Measurements from ENCODE around the gene NOC4L. TPM values are rescaled to one million over a fixed set of nuclear protein-coding genes. Genes with fewer than 3 reads are reported as not detected.
A peak's percentile ranks its signal among the peaks of the same experiment; 100 is the strongest.

NOC4L gene
- total RNA-seq, 4 donors from 2014 or later, result 10.4 to 15.4 (median 11.5) TPM

DNA sequence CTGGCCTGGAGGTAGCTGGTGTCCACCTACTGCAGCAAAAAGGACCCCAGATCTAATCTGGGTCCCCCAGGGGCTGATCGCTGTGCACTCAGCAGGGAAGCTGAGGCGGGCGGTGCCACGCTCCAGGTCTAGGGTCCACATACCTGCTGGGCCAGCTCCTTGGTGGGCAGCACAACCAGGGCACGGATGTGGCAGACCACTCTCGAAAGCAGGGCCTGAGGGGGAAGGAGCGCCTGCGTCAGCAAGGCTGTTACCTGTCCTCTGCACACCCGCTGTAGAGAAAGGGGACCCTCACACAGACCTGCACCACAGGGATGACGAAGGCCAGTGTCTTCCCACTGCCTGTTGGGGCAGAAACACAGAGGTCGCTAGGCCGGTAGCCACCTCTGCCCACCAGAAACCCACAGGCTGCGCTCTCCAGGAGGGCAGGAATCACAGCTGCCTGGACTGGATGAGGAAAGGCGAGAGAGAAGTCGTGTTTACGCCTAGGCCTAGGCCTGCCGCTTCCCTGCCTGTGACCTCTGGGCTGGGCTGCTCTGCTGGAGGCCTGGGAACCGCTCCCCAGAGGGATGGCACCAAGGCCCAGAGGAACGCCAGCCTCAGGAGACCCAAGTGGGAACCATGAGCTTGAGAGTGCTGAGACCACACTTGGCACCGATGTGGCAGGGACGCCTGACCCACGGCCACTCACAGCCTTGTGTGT, 2.1 kb upstream of the NOC4L start:
- peaks cover 29 to 63% (median 54%) of the 10 kb centered on the region in 4 donors for H3K36me3 ChIP-seq
- intact Hi-C loops (cut with DNase I), result loop anchor here (5.0 to 10.0 kb wide), 2 partner anchors 60 to 353 kb away; partner anchors contain the start of gene FBRSL1

DNA sequence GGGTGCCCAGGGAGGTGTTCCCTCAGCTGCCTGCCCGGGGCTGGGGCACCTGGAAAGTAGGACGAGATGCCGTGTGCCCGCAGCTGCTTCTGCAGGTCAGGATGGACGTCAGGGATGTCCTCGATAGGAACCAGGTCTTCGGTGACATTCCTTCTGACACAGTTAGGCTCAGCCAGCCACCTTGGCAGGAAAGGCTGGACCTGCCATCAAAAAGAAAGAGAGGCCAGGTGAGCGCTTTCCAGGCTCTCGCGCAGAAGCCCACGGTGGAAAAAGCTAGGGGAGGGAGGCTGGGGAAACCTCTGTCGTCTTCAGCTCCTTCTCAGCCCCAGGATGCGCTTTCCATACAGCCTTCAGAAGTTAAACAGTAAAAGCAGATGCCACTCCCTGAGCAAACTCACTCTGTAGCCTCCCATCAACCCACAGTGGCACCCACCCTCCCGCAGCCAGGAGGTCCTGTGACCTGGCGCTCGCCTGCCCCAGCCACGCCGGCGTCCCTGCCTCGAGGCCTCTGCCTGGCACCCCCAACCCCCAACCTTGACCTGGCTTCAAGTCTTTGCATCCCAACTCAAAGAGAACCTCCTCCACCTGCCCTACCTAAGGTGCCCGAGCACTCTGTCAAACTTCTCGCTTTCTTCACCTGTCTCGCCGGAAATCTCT, 1.4 kb upstream of the NOC4L start:
- no peak overlapping the region for H3K27ac ChIP-seq (replicated peaks in 1 of 4)
- no peaks in the 10 kb centered on the region for H3K9me3 ChIP-seq
- H3K4me1 ChIP-seq, result peaks cover 23 to 52% (median 32%) of the 10 kb centered on the region in 4 donors
- peak overlapping the region; percentile 80 to 99 (median 90) for H3K4me3 ChIP-seq
- H3K27me3 ChIP-seq, result no peaks in the 10 kb centered on the region
- WGBS, result 84% methylated on average over 23 of the region's 24 CpGs
- intact Hi-C loops (cut with DNase I), result loop anchor here (5.0 to 10.0 kb wide), 2 partner anchors 61 to 352 kb away; partner anchors contain the start of gene FBRSL1
- H3K36me3 ChIP-seq, result peaks cover 29 to 66% (median 59%) of the 10 kb centered on the region in 4 donors
- TF ChIP-seq EP300 (IDR thresholded peaks at IDR 0.05) (no peak), POLR2AphosphoS5 (IDR thresholded peaks at IDR 0.05) (no peak), POLR2A (IDR thresholded peaks at IDR 0.05; ENCODE audit: low read depth) (no peak)
- TF ChIP-seq, protein P1, sequence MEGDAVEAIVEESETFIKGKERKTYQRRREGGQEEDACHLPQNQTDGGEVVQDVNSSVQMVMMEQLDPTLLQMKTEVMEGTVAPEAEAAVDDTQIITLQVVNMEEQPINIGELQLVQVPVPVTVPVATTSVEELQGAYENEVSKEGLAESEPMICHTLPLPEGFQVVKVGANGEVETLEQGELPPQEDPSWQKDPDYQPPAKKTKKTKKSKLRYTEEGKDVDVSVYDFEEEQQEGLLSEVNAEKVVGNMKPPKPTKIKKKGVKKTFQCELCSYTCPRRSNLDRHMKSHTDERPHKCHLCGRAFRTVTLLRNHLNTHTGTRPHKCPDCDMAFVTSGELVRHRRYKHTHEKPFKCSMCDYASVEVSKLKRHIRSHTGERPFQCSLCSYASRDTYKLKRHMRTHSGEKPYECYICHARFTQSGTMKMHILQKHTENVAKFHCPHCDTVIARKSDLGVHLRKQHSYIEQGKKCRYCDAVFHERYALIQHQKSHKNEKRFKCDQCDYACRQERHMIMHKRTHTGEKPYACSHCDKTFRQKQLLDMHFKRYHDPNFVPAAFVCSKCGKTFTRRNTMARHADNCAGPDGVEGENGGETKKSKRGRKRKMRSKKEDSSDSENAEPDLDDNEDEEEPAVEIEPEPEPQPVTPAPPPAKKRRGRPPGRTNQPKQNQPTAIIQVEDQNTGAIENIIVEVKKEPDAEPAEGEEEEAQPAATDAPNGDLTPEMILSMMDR (IDR thresholded peaks at IDR 0.05), result no peak
- no peak for DNase-seq (ENCODE audit: extremely low spot score)

More for the DNA sequence above, 2.1 kb upstream of the NOC4L start:
- H3K27me3 ChIP-seq, result no peaks in the 10 kb centered on the region
- 93% methylated on average over 10 of the region's 22 CpGs for WGBS
- TF ChIP-seq POLR2AphosphoS5 (IDR thresholded peaks at IDR 0.05), result no peak
- TF ChIP-seq POLR2A (IDR thresholded peaks at IDR 0.05; ENCODE audit: low read depth), result no peak
- TF ChIP-seq, protein P1 (IDR thresholded peaks at IDR 0.05), result no peak
- no peak for TF ChIP-seq EP300 (IDR thresholded peaks at IDR 0.05)
- peaks cover 23 to 46% (median 32%) of the 10 kb centered on the region in 4 donors for H3K4me1 ChIP-seq
- no peak for DNase-seq (ENCODE audit: extremely low spot score)
- no peak overlapping the region for H3K27ac ChIP-seq (replicated peaks in 1 of 4)
- H3K9me3 ChIP-seq, result no peaks in the 10 kb centered on the region
- H3K4me3 ChIP-seq, result peak overlapping the region in 2 of 4 donors; percentile 82 to 97

DNA sequence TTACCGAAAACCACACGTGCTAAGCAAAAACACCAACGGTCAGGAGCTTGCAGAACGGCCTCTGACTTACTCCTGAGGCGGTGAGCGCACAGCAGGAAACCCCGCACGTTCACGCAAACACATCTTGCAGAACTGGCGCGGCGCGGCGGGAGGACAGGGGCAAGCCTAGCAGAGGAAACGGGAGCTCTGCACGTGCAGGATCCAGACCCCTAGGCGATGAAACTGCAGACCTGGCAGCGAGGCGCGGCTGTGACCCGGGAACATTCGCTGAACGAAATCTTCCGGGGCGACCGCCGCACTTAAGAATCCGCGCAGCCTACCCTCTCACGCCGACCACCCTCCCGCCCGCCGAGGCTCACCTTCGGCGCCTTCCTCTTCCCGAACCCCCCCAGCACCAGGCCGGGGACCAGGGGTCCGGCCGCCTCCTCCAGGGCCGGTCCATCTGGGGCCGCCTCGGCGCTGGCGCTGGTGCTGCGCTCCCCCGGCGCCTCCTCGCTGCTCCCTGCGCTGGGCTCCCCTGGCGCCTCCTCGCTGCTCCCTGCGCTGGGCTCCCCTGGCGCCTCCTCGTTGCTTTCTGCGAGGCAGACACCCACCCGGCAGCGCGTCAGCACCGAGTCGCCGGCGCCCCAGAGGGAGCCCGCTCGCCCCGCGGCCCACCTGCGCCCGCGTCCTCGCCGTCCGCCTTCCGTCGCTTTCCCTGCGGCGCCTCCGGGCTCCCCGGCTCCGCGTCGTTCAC, 753 bp upstream of the NOC4L start:
- DNase-seq (ENCODE audit: extremely low spot score), result no peak
- Histone ChIP-seq H3K4me1 (peaks cover 23 to 53% (median 32%) of the 10 kb centered on the region in 4 donors), H3K27ac (replicated peaks in 1 of 4) (peak overlapping the region; percentile 85 to 96 (median 90)), H3K27me3 (no peaks in the 10 kb centered on the region), H3K36me3 (peaks cover 25 to 66% (median 59%) of the 10 kb centered on the region in 4 donors), H3K4me3 (peak overlapping the region; percentile 80 to 99 (median 90)), H3K9me3 (no peaks in the 10 kb centered on the region)
- intact Hi-C loops (cut with DNase I), result loop anchor here (2.0 to 10.0 kb wide), 3 partner anchors 45 to 351 kb away; partner anchors contain the start of gene FBRSL1
- TF ChIP-seq POLR2AphosphoS5 (IDR thresholded peaks at IDR 0.05) (no peak), EP300 (IDR thresholded peaks at IDR 0.05) (no peak), POLR2A (IDR thresholded peaks at IDR 0.05; ENCODE audit: low read depth) (no peak)
- TF ChIP-seq, protein P1 (IDR thresholded peaks at IDR 0.05), result no peak
- WGBS, result 5% methylated on average over 15 of the region's 82 CpGs

DNA sequence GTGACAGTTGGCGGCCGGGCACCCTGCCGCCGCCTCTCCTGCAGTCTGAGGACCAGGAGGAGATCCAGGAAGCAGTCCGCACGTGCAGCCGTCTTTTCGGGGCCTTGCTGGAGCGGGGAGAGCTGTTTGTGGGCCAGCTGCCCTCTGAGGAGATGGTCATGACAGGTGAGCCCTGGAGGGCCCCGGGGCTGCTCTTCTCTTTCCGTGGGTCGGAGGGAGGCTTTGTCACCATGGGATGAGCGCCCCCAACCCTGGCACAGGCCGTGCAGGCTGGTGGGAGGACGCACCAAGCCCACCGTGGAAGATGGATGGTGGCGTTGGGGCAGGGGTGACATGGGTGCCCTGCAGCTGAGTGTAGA, 532 bp downstream of the NOC4L start:
- Histone ChIP-seq H3K4me3 (peak overlapping the region; percentile 80 to 99 (median 90)), H3K27me3 (no peaks in the 10 kb centered on the region), H3K9me3 (no peaks in the 10 kb centered on the region), H3K4me1 (peaks cover 23 to 53% (median 32%) of the 10 kb centered on the region in 4 donors), H3K36me3 (peaks cover 15 to 58% (median 51%) of the 10 kb centered on the region in 4 donors), H3K27ac (replicated peaks in 1 of 4) (peak overlapping the region; percentile 85 to 96 (median 90))
- DNase-seq (ENCODE audit: extremely low spot score), result no peak
- TF ChIP-seq POLR2A (IDR thresholded peaks at IDR 0.05; ENCODE audit: low read depth) (no peak), EP300 (IDR thresholded peaks at IDR 0.05) (no peak), POLR2AphosphoS5 (IDR thresholded peaks at IDR 0.05) (no peak)
- TF ChIP-seq, protein P1 (IDR thresholded peaks at IDR 0.05), result no peak
- 7% methylated on average over 8 of the region's 17 CpGs for WGBS
- intact Hi-C loops (cut with DNase I), result loop anchor here (2.0 to 10.0 kb wide), 3 partner anchors 44 to 350 kb away; partner anchors contain the start of gene FBRSL1
